Tibial nerve (tissue), 4 donors: ENCODE results near the gene BICRA. TPM values are rescaled to one million over a fixed set of nuclear protein-coding genes. Genes with fewer than 3 reads are reported as not detected.
"Not testable (repeated sequence)": the region's sequence is repeated elsewhere in the genome, so short reads cannot be mapped to it uniquely, and the experiment has no call there.

Experiments
- DNase-seq, 2 donors: peaks; one replicate each; pipeline ENCODE4 v3.0.0-alpha.2; 2019; ENCODE audit warnings: low spot score in 2 of 2
- H3K27ac ChIP-seq, 4 donors: fragments of 200-600 bp; sonication (generic) in 3 of 4; one replicate each; pipeline ENCODE4 v1.5.1; 2017 to 2019; ENCODE audit warnings: mild to moderate bottlenecking in 1 of 4
- H3K27me3 ChIP-seq, 2 donors: fragments of 200-600 bp; sonication (generic) in 1 of 2; one replicate each; pipeline versions ENCODE4 v1.5.1 to v1.6.0; 2017 to 2019
- H3K36me3 ChIP-seq, 3 donors: fragments of 200-600 bp; sonication (generic); one replicate each; pipeline ENCODE4 v1.5.1; 2018 to 2019
- H3K4me1 ChIP-seq, 4 donors: fragments of 200-600 bp; sonication (generic) in 3 of 4; one replicate each; pipeline ENCODE4 v1.5.1; 2017 to 2019
- H3K4me3 ChIP-seq, 4 donors: fragments of 200-600 bp; sonication (generic) in 3 of 4; one replicate each; pipeline ENCODE4 v1.5.1; 2017 to 2019; ENCODE audit warnings: mild to moderate bottlenecking in 1 of 4, moderate library complexity in 1 of 4
- H3K9me3 ChIP-seq, 4 donors: fragments of 200-600 bp; sonication (generic) in 3 of 4; one replicate each; pipeline ENCODE4 v1.5.1; 2017 to 2019
- EP300 ChIP-seq, 2 donors: sonication (generic); formaldehyde crosslinking; IDR thresholded peaks; one replicate each; pipeline ENCODE4 v1.6.1; 2017; ENCODE audit warnings: antibody characterized with exemption in 2 of 2, mild to moderate bottlenecking in 1 of 2
- POLR2A ChIP-seq, 2 donors: fragments of 450-650 bp; IDR thresholded peaks; one replicate each; pipeline ENCODE4 v1.6.1; 2017; ENCODE audit warnings: antibody characterized with exemption in 2 of 2, mild to moderate bottlenecking in 2 of 2, moderate library complexity in 2 of 2
- WGBS, 2 donors: methylation state at CpG; one replicate each; pipeline ENCODE4 v1.1.5; 2018; 5-methylcytosine and 5-hydroxymethylcytosine counted together
- total RNA-seq, 4 donors: library from RNA; depleted of rRNA; stranded (reverse); fragments of >200 nt; gene quantifications; one replicate each; pipeline ENCODE4 v1.1.0, GENCODE V29; 2016
- TF ChIP-seq, protein P1 (sequence below), 5 experiments: fragments of 200-600 bp in 3 of 5; fragments of 450-650 bp in 2 of 5; sonication (generic) in 3 of 5; IDR thresholded peaks; one replicate each; pipeline ENCODE4 v1.5.1; 2016 to 2019; ENCODE audit warnings: antibody characterized with exemption in 5 of 5, mild to moderate bottlenecking in 3 of 5, moderate library complexity in 2 of 5

Gene BICRA
- total RNA-seq, 4 donors from 2014 or later: 6.1 to 23.1 (median 9.8) TPM

DNA sequence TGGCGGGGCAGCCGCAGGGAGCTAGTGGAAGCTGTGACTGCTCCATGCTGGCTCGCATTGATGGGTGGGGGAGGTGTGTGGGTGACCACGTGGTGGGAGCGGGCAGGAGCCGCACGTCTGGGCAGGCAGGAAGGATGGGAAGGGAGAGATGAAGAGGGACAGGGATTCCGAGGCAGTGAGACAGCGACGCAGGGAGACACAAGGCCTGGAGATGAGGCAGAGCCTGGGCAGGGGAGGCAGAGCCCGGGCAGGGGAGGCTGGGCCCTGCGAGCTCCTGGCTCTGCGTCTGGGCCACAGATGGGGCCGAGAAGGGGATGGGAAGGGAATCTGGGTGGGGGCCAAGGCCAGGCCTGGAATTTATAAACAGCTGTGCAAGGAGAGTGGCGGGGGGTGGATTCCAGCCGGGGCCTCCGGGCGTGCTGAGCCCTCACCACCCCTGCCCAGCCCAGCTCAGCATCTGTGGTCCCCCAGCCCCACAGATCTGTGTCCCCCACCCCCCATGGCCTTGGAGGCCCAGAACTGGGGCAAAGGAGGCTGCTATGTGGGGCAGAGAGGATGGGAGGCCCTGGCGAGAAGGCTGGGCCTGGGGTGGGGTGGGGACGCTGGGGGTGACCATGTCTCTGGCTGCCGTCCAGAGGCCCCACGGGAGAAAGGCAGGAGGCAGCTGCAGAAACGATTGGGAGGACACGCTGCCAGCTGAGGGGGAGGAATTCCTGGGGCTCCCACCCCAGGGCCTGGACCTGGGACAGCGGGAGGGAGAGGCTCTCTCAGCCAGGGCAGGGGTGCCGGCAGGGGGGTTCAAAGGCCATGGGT lies 110.3 kb downstream of the BICRA start:
- H3K4me1 ChIP-seq: peaks cover 0 to 97% (median 39%) of the 10 kb centered on the region in 4 donors
- TF ChIP-seq POLR2A (IDR thresholded peaks at IDR 0.05): peak in 1 of 2 donors; percentile 33
- TF ChIP-seq, protein P1, sequence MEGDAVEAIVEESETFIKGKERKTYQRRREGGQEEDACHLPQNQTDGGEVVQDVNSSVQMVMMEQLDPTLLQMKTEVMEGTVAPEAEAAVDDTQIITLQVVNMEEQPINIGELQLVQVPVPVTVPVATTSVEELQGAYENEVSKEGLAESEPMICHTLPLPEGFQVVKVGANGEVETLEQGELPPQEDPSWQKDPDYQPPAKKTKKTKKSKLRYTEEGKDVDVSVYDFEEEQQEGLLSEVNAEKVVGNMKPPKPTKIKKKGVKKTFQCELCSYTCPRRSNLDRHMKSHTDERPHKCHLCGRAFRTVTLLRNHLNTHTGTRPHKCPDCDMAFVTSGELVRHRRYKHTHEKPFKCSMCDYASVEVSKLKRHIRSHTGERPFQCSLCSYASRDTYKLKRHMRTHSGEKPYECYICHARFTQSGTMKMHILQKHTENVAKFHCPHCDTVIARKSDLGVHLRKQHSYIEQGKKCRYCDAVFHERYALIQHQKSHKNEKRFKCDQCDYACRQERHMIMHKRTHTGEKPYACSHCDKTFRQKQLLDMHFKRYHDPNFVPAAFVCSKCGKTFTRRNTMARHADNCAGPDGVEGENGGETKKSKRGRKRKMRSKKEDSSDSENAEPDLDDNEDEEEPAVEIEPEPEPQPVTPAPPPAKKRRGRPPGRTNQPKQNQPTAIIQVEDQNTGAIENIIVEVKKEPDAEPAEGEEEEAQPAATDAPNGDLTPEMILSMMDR (IDR thresholded peaks at IDR 0.05): peak in 1 of 5 experiments; percentile 25
- peak in 1 of 2 donors; percentile 82 for TF ChIP-seq EP300 (IDR thresholded peaks at IDR 0.05)

DNA sequence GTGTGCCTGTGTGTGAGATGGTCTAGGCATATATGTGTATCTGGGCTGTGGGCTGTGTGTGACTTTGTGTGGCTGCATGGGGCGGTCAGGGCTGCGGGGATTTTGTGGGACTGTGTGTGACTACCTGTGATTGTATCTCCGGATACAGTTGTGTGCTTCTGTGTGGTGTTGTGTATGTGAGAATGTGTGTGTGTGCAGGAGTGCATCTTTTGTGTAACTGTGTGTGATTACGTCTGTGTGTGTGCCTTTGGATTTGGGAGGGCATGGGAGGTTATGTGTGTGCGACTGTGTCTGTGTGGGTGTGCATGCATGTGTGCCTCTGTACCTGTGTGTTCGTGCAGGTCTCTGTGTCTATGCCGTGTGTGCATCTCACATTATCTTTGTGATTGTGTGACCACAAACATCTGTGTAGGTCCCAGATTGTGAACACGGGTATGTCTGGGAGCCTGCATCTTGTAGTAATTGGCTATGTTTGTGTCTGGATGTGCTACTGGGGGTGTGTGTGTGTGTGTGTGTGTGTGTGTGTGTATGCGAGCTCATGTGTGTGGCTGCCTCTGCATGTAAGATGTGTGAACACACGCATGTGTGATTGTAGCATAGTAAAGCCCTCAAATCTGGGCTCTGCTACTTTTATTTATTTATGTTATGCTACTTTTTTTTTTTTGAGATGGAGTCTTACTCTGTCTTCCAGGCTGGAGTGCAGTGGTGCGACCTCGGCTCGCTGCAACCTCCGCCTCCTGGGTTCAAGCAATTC lies 111.9 kb downstream of the BICRA start:
- no peak overlapping the region for H3K4me3 ChIP-seq
- peak overlapping the region; percentile 21 to 96 (median 81) for H3K27ac ChIP-seq
- no peak for DNase-seq
- peaks cover 0 to 92% (median 35%) of the 10 kb centered on the region in 4 donors for H3K4me1 ChIP-seq
- H3K27me3 ChIP-seq: no peaks in the 10 kb centered on the region
- 67 to 74% methylated on average over 14 of the region's 14 CpGs for WGBS, 2 donors
- no peaks in the 10 kb centered on the region for H3K9me3 ChIP-seq
- peaks cover 1 to 52% (median 3%) of the 10 kb centered on the region in 3 donors for H3K36me3 ChIP-seq
- TF ChIP-seq, protein P1 (IDR thresholded peaks at IDR 0.05): no peak
- TF ChIP-seq POLR2A (IDR thresholded peaks at IDR 0.05): no peak
- no peak for TF ChIP-seq EP300 (IDR thresholded peaks at IDR 0.05)

More for the DNA sequence above, 110.3 kb downstream of the BICRA start:
- Histone ChIP-seq H3K9me3 (no peaks in the 10 kb centered on the region), H3K4me3 (peak overlapping the region in 3 of 4 donors; percentile 6 to 41 (median 27)), H3K36me3 (peaks cover 0 to 48% (median 3%) of the 10 kb centered on the region in 3 donors), H3K27ac (peak overlapping the region; percentile 73 to 96 (median 90)), H3K27me3 (no peaks in the 10 kb centered on the region)
- WGBS, 2 donors: 7 to 19% methylated on average over 22 to 25 of the region's 26 CpGs
- DNase-seq: peak; percentile 77 to 79

DNA sequence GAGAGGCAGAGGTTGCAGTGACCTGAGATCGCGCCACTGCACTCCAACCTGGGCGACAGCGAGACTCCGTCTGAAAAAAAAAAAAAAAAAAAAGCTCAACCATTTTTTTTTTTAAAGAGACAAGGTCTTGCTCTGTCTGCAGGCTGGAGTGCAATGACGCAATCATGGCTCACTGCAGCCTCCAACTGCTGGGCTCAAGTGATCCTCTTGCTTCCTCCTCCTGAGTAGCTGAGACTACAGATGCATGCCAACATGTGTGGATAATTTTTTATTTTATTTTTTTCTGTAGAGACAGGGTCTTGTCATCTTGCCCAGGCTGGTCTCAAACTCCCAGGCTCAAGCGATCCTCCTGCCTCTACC lies 114.6 kb downstream of the BICRA start:
- WGBS, 2 donors: 17 to 23% methylated on average over 7 of the region's 7 CpGs
- Histone ChIP-seq H3K27ac (peak overlapping the region in 3 of 4 donors; percentile 43 to 92 (median 83)), H3K36me3 (peaks cover 0 to 54% (median 3%) of the 10 kb centered on the region in 3 donors), H3K4me1 (peaks cover 0 to 91% (median 28%) of the 10 kb centered on the region in 4 donors), H3K9me3 (no peaks in the 10 kb centered on the region), H3K27me3 (no peaks in the 10 kb centered on the region), H3K4me3 (peak overlapping the region in 2 of 4 donors; percentile 22 to 35)
- peak in 1 of 2 donors; percentile 55 for DNase-seq
- no peak for TF ChIP-seq POLR2A (IDR thresholded peaks at IDR 0.05)
- no peak for TF ChIP-seq EP300 (IDR thresholded peaks at IDR 0.05)

GRCh38 chr19:47725759-47726401 lies 116.9 kb downstream of the BICRA start:
- Histone ChIP-seq H3K36me3 (peaks cover 0 to 73% (median 3%) of the 10 kb centered on the region in 3 donors), H3K4me1 (peaks cover 0 to 89% (median 25%) of the 10 kb centered on the region in 4 donors), H3K4me3 (no peak overlapping the region), H3K27ac (peak overlapping the region in 3 of 4 donors; percentile 7 to 88 (median 41)), H3K9me3 (no peaks in the 10 kb centered on the region), H3K27me3 (no peaks in the 10 kb centered on the region)
- DNase-seq: no peak
- WGBS, 2 donors: 82 to 91% methylated on average over 48 of the region's 48 CpGs
- TF ChIP-seq EP300 (IDR thresholded peaks at IDR 0.05) (no peak), POLR2A (IDR thresholded peaks at IDR 0.05) (no peak)
- TF ChIP-seq, protein P1 (IDR thresholded peaks at IDR 0.05): no peak

DNA sequence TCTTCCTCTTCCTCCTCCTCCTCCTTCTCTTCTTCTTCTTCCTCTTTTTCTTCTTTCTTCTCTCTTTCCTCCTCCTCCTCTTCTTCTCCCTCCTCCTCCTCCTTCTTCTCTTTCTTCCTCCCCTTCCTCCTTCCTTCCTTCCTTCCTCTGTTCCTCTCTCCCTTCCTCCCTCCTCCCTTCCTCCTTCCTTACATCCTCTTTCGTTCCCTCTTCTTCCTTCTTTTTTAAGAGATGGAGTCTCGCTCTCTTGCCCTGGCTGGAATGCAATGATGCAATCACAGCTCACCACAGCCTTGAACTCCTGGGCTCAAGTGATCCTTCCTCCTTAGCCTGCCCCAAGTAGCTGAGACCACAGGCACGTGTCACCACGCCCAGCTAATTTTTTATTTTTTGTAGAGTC lies 117.5 kb downstream of the BICRA start:
- no peak overlapping the region for H3K4me3 ChIP-seq
- 53 to 57% methylated on average over 4 of the region's 4 CpGs for WGBS, 2 donors
- peaks cover 0 to 83% (median 25%) of the 10 kb centered on the region in 4 donors for H3K4me1 ChIP-seq
- no peak for TF ChIP-seq EP300 (IDR thresholded peaks at IDR 0.05)
- peaks cover 0 to 75% (median 3%) of the 10 kb centered on the region in 3 donors for H3K36me3 ChIP-seq
- H3K9me3 ChIP-seq: no peaks in the 10 kb centered on the region
- peak overlapping the region in 3 of 4 donors; percentile 7 to 88 (median 41) for H3K27ac ChIP-seq
- no peaks in the 10 kb centered on the region for H3K27me3 ChIP-seq
- DNase-seq: no peak

GRCh38 chr19:47728295-47728694 lies 119.4 kb downstream of the BICRA start:
- not testable (repeated sequence) for H3K27me3 ChIP-seq, H3K4me3 ChIP-seq, H3K9me3 ChIP-seq, DNase-seq
- 95 to 97% methylated on average over 4 of the region's 4 CpGs for WGBS, 2 donors
- peak overlapping the region in 2 of 4 donors; percentile 53 to 88 for H3K27ac ChIP-seq
- H3K4me1 ChIP-seq: peaks cover 0 to 65% (median 21%) of the 10 kb centered on the region in 4 donors
- H3K36me3 ChIP-seq: peaks cover 0 to 70% (median 5%) of the 10 kb centered on the region in 3 donors
